Measurements from ENCODE around the gene USP5.

GRCh38 chr12:6849976-6850560, 1.9 kb upstream of the USP5 start:
- TF ChIP-seq, protein P1, sequence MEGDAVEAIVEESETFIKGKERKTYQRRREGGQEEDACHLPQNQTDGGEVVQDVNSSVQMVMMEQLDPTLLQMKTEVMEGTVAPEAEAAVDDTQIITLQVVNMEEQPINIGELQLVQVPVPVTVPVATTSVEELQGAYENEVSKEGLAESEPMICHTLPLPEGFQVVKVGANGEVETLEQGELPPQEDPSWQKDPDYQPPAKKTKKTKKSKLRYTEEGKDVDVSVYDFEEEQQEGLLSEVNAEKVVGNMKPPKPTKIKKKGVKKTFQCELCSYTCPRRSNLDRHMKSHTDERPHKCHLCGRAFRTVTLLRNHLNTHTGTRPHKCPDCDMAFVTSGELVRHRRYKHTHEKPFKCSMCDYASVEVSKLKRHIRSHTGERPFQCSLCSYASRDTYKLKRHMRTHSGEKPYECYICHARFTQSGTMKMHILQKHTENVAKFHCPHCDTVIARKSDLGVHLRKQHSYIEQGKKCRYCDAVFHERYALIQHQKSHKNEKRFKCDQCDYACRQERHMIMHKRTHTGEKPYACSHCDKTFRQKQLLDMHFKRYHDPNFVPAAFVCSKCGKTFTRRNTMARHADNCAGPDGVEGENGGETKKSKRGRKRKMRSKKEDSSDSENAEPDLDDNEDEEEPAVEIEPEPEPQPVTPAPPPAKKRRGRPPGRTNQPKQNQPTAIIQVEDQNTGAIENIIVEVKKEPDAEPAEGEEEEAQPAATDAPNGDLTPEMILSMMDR (IDR thresholded peaks at IDR 0.05; ENCODE audit: low read depth, low read length), result no peak
- TF ChIP-seq MYC (IDR thresholded peaks at IDR 0.05; ENCODE audit: low read depth, low read length), result no peak

Measured in NB4 (cell line).